Left hindlimb (tissue), 1 donor: Measurements from ENCODE around the gene TMEM134.
"Not testable (repeated sequence)": the region's sequence is repeated elsewhere in the genome, so short reads cannot be mapped to it uniquely, and the experiment has no call there.

Experiments
- DNase-seq: peaks from one replicate; pipeline ENCODE4 v3.0.0-alpha.2; 2018

Gene TMEM134, protein sequence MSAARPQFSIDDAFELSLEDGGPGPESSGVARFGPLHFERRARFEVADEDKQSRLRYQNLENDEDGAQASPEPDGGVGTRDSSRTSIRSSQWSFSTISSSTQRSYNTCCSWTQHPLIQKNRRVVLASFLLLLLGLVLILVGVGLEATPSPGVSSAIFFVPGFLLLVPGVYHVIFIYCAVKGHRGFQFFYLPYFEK

DNA sequence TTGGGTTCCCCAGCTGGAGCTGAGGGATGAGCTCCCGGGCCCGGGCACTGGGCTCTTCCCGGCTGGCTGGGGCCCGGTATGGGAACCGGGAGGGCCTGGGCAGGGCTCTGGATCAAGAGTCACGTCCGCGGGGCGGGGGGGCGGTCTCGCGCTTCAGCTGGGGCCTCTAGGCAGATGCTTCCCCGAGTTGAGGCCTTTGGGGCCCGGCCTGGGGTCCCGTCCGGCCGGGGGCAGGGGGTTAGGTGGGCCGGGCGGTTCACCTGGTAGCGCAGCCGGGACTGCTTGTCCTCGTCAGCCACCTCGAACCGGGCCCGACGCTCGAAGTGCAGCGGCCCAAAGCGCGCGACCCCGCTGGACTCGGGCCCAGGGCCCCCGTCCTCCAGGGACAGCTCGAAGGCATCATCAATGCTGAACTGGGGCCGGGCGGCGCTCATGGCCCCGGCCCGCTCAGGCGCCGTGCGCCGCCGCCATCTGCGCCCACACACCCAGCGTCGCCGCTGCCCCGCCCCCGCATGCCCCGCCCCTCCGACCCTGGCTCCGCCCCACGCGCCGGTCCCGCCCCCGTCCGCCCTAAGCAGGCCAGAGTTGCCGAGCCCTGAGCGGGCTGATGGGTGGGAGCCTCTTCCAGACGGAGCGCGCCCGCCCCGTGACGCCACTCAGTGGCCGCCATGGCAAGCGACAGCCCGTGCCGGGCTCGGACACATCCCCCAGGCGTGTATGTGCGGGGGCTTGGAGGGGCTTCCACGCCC is at the start of gene TMEM134:
TMEM134 (minus strand) TSS at position 493 of the 749 bp plus-strand sequence; CDS start at position 434, 59 bp downstream.
- DNase-seq, result peak; percentile 96

DNA sequence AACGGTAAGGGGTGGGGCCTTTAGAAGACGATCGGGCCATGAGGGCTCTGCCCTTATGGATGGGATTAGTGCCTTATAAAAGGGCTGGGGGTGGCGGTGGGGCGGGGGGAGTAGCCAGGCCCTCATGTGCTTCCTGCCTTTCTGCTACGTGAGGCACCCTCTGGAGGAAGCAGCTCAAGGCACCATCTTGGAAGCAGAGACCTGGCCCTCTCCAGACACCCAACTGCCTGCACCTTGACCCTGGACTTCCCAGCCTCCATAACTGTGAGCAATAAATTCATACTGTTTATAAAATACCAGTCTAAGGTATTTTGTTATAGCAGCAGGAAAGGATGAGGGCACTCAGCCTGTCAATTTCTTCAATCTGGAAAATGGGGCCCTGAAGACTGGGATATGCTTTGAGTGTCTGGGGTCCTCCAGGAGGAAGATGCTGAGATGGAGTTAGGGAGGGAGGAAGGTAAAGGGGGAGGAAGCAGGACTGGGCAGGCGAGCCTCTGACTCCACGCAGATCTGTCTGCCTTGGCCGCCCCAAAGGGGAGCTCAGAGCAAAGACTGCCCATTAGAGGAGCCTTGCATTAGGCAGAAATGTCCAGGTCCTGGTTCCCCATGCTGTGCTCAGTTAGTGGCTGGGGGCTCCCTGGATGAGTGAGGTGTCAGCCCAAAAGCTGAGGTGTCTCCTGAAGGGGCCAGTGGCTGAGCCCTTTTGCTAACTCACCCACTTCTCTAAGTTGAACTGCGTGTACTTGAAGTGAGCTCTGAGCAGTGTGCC is 48.9 kb upstream of the TMEM134 start:
- no peak for DNase-seq

DNA sequence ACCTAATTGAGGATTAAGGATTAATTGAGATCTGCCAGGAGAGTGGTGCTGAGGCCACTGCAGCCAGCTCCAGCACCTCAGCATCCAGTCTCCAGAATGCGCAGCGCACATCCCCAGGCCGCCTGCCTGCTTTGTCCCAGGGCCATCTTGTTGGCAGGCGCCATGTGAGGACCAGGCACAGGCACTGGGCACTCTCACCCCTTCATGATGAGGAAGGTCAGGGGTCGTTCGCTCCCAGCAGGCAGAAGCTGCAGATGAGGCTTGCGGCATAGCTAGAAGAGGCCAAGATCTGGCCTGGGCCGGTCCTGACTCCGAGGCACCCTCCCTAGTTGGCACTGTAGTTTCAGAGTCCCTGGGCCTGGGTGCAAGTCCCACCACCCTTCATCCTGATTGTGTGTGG is 47.8 kb upstream of the TMEM134 start:
- no peak for DNase-seq

DNA sequence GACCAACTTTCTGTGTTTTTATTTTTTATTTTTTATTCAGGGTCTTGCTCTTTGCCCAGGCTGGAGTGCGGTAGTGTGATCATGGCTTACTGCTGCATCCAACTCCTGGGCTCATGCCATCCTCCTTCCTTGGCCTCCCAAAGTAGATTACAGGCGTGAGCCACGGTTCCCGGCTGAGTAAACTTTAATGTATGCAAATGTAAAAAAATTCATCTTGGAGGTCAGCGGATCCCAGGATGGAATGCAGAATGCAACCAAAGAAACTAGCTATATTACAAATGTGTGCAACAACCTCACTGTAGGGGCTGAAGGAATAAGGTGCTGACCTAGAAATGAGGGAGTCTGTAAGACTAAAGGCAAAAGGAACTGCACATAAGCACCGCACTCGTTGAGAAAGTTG is 45.1 kb upstream of the TMEM134 start:
- DNase-seq, result no peak

DNA sequence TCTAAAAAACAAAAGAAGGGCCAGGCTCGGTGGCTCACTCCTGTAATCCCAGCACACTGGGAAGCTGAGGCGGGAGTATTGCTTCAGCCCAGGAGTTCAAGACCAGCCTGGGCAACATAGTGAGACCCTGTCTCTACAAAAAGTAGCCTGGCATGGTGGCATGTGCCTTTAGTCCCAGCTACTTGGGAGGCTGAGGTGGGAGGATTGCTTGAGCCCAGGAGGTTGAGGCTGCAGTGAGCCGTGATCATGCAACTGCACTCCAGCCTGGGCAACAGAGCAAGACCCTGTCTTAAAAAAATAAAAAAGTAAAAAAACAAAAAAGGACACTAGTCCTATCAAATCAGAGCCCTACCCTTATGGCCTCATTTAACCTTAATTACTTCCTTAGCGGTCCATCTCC is 42.5 kb upstream of the TMEM134 start:
- DNase-seq, result not testable (repeated sequence)

DNA sequence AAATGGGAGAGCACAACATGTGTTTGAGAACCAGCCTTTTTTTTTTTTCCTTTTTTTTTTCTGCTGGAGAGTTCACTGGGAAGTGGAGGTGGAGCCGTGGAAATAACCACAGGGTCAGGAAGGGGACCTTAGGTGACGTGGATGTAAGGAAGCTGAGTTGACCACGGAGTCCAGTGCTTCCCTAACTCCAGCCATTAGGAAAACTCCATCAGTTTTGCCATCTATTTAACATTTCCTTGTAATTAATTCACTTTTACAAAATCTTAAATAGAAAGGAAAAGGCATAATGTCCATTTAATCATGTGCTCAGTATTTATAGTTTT is 40.9 kb upstream of the TMEM134 start:
- DNase-seq, result no peak

DNA sequence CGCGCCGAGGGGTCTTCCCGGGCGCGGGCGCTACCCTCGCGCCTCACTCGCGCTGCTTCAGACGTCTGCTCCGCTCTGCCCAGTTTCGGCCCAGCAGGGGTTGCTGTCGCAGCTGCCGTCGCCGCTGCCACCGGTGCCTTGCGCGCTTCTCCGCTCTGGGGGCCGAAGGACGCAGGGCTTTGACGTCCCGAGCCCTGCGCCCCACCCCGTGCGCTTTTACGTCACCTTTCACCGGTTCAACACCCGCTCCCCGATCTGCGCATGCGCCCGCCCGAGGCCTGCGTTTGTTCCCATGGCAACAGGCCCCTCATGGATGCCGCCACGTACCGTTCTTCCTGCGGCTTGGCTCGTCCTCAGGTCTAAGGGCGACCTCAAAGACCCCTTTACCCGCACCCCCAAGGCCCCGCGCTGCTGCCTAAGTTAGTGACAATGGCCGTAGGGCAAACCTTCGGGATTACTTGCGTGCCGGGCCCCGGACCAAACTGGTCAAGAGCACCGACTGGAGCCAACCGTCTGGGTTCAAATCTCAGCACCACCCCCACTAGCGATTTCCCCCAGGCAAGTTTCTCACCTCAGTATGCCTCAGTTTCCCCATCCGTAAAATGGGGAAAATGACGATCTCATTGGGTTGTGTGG is 39.6 kb upstream of the TMEM134 start:
- DNase-seq, result peak; percentile 95

DNA sequence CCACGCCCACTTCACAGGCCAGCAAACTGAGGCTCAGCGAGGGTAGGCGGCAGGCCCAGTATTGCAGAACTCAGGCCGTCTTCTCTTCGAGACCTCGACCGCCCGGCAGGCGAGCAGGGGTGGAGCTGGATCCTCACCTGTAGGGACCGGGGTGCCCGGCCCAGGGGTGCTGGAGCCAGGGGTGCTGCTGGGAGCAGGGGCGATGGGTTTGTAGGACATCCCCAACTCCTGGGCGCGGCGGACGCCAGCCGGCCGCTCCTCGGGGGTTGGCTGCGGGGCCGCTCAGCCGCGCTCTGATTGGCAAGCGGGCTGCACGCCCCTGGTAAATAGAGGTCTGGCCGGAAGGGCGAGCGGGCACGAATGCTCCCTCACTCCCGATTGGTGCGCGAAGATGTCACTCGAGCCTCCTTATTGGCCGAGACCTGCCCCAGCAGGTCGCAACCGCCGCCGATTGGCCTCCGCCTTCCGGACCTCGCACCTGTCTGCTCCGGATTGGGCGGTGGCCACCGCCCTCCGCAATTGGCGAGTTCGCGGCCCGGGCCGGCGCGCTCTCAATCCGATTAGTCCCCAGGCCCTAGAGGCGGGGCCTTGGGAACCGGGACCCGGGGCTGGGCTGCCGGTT is 38.9 kb upstream of the TMEM134 start, which contains the start of gene CDK2AP2:
CDK2AP2 (minus strand) TSS at position 299 of the 622 bp plus-strand sequence; CDS start at position 219, 80 bp downstream.
- peak; percentile 96 for DNase-seq

DNA sequence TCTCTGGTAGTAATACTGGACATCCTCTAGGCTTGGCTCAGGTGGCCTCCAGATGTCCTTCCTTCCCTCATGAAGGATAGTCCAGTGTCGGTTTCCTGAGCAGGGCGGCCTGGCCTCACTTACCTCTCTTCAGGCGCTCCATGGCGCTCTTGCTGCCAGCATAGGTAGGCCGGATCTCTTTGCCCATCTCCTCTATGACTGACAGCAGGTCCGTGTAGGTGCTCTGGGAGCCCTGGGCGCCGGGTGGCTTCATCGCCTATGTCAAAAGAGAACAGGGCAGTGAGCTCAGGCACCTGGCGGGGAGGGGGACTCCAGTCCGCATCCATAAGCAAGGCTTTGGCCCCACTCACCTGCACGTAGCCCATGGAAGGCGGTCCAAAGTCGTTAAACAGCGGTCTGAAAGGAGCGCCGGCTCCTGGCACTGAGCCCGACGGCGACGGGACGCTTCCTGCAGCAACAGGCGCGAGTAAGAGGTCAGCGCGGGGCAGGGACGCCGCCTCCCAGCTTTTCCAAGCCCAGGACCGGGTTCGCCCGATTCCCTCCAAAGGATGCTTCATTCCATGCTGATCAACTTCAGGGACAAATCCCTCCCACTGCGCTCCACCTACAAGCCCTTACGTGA is 38.3 kb upstream of the TMEM134 start:
- no peak for DNase-seq

DNA sequence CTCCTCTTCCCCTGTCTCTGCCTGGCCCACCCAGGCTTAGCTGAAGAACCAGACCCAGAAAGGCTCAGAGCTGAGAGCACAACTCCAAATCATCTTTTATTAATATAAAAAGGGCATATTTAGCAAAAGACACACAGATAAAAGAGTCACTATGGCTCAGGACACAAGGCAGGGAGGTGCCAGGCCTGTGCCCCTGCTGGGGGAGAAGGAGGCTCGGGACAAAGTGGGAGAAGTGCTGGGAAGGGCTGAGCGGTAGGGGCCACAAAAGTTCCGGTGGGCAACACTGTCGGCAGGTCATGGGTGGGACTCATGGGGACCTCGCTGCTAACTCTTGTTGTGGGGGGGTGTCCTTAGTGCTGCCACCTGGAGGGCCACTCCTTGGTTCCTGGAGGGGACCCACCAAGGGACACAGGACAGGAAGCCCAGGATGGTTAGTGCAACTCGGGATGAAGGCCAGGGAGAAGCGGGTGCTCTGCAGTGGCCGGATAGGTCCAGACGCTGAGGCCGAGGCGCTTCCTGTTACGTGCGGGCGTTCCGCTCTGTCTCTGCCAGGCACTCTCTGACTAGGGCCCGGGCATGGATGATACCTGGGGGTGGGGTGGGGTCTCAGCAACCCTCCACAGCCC is 37.5 kb upstream of the TMEM134 start:
- DNase-seq, result no peak

DNA sequence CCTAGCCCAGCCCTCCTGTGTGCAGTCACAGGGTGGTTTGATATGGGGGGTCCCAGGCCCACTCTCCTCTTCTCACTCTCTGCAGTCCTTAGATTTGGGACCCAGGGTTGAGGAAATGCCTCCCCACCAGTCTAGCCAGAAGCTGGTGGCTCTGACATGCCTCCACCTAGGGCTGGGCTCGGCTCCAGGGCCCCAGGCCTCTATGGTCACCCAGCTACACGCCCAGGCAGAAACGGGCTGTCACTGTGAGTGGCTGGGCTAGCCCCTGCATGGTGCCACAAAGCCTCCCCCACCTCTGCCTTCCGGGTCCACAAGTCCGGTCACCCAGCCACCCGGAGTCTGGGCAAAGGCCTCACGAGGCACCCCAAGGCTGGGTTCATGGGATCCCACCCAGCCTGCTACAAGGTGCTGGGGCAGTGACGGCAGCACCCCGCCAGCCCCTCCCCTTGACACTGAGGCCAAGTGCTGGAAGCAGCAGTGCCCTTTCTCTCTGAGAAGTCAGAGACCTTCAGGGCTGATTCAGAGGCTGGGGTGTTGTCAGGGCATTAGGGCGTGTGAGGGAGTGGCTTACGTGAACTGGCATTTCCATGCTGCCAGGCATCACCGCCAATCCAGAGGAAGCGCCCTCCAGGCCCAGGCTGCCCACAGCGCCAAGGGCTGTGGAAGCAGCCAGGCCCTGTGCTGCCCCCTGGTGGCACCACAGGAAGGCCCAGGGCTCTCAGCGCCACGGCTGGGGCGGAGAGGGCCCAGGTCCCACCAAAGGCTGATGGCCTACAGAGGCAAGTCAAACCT is 36.8 kb upstream of the TMEM134 start:
- DNase-seq, result peak; percentile 84

DNA sequence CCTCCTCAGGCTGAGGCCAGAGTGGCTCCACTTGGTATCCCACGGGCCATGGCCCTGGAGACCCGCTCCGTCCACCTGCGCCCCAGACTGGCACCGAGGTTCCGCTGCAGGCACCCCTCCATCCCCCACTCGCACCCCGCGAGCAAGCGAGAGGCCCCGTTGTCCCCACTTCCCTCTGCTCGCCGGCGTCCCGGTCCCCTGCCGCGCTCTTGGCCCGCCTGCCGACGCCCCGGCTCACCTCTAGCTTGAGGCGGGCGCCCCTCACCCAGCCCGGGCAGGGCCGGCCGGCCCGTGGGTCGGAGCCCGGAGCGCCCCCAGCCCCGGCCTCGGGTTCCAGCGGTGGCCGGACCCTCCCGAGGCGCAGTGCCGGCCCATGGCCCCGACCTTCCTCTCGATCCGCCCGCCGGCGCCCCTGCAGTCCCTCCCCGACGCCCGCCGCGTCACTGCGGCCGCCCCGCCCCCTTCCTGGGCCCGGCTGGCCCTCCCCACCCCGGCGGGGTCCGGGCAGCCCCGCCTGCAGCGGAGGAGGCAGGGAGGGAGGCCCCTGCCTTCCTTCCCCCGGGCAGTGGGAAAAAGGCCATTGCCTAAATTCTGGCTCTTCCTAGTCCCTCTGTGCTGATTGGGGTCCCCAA is 36.0 kb upstream of the TMEM134 start, which contains the start of gene PITPNM1:
PITPNM1 (minus strand) TSS at position 414 of the 632 bp plus-strand sequence. CDS start 1,183 bp downstream, outside the sequence.
- peak; percentile 78 for DNase-seq

DNA sequence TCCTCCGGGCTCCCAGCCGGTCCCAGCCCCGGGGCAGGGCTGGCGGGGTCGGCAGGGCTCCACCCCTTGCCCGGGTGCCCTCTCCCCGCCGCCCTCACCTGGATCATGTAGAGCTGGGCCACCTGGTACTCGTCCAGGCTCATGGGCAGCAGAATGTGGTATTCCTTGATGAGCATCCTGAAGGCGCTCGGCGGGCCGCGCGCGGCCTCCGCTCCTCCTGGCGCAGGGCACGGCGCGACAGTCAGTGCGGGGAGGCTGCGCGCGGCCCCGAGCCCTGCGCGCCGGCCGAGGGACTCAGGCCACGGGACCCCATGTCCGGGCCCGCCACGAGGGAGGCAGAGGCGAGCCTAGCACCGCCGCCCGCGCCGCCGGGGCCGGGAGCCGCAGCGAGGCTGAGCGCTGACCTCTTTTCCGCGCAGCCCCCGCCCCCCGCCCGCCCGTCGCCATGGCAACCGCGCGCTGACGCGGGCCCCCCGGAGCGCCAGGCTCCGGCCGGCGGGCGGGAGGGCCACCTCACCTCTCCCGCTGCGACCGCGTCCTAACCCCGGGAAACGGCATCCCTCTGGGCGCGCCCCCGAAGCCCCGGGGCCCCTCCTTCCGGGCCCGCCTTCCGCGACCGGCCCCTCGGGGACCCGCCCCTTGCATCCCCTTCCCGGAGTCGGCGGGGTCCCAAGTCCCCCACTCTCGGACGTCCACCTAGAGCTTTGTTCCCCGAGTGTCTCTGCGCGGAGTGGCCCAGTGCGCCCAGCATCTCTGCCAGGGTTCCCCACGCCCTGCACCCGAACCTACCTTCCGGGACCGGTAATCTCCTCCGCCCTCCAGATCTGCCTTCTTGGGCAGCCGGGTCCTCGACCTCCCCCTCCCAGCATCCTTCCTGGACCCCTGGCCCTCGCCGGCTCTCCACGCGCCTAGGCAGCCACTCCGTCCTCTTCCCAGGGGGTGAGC is 35.2 kb upstream of the TMEM134 start:
- no peak for DNase-seq

DNA sequence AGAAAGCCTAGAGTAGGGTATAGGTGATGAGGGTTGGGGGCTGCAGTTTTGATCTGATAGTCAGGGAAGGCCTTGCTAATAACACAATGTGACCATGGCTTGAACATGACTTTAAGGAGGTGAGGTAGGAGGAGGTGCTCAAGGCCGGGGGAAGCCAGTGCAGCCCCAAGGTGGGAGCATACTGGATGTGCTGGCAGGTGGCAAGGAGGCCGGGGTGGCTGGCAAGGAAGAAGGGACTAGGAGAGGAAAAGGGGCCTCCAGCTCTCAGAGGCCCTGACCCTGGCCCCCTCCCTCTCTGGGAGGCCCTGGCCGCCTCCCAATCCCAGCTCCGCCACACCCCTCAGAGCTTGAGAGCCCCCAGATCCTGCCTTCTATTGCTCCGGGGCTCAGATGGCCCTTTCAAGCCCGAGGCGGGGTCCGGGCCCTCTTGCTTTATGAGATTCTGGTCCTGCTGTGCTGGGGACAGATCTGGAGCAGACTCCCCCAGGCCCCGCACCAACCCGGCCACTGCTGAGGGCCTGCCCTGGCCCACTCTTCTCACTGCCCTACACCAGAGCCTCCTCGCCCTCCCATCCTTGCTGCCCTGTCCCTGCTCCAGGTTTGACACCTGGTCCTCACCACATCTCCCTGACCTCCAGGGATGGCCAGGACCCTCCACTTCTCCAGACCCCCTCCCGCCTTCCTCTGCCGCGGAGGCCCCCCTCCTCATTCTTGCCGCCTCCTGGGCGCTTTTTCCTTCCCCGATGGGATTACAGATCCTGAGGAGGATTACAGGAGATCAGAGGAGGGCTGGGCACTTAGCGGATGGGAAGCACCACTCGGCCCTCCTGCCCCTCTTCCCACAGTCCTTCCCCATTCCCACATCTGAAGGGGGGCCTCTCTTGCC is 34.3 kb upstream of the TMEM134 start:
- no peak for DNase-seq

DNA sequence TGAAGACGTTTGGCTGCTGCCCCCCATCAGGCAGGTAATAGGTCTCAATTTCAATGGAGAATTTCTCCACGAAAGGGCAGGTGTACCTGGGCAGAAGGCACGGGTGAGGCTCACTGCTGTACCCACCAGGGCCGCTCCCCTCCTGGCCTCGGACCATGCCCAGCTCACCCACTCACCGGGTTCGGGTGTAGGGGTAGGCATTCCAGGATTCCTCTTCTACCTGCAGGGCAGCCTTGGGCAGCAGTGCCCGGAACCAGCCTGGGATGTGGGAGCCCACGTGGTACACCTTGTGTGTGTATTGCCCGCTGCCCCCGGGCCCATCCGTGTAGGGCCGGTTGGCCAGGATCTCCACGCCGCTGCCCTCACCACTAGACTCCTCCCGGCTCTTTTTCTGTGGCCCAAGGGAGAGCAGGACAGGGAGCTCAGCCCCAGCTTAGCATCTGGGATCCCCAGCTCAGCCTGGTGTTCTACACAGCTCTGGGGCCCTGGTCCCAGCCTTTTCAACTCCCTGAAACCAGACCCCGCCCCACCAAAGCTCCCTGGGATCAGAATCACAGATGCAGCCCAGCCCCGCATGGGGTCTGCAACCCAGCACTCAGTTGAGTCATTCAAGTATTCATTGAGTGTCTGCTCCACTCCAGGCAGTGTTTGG is 33.4 kb upstream of the TMEM134 start:
- peak; percentile 24 for DNase-seq

DNA sequence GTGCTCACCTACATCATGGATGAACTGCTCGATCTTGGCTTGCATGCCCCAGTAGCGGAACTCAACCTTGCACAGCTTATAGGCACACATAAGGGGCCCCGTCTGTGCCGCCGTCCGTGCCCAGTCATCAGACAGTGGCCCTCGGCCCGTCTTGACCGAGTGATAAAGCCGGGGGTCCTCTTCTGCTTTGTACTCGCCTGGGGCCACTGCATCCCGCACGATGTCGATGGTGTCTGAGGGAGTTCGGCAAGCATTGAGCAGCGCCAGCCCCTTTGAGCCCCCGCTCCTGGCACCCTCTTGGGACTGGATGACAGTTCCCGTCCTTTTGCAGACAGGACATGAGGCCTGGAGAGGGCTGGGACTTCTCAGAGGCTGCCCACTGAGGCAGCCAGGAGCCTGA is 32.8 kb upstream of the TMEM134 start:
- DNase-seq, result peak; percentile 26
